Activated gamma-delta T cell (primary cell): Measurements from ENCODE around the gene GPC6.

Source experiments
- DNase-seq: peaks from one replicate; lab custom pipeline; 2025; lab: John Stamatoyannopoulos, UW

Gene GPC6

DNA sequence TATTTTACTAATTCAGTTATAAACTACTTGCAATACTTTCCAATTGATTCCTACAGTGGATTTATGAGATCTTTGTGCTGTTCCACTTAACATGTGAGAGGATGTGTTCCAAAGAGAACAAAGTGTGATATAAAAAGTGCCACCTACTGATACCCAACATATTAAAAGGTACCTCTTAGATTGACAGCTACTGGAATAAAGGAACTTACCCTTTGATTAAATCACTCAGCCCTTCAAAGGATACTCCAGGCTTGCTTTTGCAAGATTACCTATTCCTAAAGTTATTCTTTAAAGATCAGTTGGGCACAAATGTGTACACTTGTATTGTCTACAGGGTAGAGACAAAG lies 1187.0 kb downstream of the GPC6 start:
- DNase-seq, result no peak

DNA sequence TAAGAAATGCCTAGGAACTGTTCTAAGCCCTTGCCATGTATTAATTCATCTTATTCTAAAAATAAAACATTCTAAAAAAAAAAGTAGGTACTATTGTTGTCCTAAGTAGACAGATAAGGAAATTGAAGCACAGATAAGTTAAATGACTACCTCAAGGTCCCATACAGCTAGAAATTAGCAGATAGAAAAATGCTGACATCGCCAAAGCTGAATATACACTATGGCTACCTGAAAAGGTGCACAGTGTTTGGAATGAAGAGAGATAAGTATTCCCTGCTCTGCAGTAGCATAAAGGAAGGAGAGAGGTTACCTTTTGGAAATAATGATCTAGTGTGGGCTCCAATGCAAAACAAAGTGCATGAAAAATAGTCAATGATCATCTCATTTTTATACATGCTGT lies 1187.5 kb downstream of the GPC6 start:
- DNase-seq, result no peak

DNA sequence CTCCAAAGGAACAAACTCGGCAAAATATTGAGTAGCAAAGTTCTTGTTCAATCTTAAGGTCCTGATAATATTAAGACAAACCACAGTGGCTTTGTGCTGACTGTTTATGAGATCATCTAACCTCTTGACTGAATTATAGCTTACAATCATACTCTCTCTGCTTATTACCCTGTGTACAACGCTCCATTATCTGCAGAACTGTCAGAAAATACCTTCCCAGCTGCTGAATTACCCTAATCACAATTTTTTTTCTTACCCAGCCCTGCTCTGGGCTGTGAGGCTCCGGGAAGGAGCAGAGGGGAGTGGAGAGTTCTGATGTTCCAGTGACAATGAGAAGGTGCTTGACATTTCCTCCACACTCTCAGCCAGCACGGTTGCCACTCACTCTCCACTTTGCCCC lies 1188.1 kb downstream of the GPC6 start:
- DNase-seq, result no peak

DNA sequence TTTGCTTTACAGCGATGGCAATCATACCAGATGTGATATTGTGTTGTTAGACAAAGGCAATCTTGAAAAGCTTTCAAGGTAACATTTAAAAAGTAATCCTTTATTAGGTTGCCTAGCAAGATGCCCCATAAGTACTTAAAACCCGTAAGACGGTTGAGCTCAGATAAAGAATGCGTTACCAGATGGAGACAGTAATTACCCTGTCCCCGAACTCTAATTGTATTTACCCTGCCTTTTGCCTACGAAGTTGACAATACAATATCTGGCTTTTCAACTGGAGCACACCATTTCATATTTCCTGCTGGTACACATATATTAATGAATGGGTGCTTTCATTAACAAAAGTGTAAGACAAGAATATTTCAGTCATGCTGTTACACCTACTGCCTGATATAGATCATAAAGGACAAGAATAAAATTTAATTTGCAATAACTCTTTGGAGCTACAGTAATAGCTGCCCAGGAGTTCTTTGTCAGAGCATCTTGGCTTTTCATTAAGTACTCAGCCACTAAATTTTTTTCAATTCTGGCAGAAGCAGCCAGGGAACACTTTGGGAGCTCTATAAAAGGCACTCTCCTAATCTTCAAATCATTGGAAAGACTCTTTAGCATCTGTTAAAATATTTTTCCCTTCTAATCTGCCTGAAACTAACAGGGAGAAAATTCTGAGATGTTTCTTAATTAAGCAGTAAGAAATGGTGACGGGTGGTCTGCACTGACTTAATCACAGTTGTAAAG lies 1189.1 kb downstream of the GPC6 start:
- DNase-seq, result no peak

DNA sequence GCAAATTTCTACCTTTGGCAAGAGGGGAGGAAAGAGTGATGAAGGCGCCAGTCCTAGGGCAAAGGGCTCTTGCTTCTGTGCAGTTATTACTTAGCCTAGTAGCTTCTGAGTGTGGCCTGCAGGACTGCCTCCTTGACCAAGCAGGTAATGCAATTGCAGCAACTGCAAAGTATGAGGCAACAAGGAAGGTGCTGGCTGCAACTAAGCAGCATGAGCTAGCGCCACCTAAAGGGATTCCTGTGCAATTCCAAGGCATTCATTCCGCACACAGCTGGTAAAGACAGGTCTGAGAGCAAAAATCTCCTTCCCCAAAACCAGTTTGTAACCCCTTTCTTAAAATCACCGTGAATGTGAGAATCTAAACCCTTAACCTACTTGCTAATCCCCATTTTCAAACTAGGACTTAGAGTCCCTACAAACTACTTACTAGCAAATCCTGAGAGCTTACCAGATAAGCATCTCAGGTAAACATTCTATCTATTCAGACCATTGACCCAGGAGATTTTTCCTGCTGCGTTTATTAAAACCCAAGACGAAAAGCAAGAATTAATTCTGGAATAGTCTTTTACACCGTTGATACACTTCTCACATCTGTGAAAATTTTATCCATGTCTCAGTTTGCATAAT lies 1190.0 kb downstream of the GPC6 start:
- DNase-seq, result no peak

DNA sequence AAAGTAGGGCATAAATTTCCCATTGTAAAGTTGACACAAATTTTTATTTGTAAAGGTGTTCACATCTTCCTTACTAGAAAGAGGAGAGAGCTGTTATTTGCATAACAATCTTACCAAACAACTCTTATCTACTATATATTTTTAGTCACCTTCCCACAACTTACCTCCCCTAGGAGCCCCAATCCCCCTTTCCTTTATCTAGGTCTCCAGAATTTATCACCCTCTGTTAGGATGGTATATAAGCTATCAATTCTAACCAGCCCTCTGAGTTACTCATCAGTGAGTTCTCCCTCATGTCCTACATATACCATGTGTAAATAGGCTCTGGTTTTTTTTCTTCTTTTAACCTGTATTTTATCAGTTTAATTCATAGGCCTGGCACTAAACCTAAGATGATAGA lies 1190.7 kb downstream of the GPC6 start:
- no peak for DNase-seq

DNA sequence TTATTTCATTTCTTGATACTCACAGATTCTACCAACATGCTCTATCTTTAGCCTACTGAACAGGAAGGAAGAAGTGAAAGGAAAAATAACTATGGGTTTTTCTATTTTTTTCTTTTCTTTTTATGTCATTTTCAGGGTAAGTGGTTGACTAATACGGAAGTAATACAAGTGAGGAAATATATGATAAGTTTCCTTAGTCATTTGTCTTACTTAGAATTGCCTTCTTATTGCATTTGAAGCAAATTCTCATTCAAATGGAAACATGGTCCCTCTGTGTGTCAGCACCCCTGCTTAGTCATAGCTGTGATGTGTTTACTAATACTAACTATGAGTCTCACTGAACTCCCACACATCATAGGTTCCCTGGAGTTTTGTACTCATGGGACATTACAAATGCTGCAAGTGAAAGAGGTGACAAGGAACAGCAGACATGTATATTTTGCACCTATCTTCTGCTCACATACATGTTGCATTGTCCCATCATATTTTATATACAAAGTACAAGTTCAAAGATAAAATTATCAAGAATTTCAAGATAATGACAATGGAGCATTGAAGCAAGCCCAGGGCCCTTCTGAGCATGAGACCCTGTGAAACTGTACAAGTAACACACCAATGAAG lies 1192.8 kb downstream of the GPC6 start:
- no peak for DNase-seq

DNA sequence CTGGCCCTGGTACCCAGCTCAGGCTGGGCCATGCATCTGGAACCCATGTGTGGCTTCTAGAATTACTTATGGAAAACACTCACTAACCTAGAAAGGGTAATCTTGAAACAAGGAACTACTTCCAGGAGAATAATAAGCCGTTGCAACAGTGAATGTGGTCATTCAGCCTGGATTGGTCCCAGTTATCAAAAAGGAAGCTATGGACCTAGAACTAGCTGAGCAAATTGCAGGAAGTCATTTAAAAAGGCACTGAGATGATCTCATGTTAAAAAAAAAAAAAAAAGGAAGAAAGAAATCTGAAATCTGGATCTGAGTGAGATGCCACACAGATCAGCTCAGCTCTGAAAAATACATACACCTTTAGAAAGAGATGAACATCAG lies 1193.3 kb downstream of the GPC6 start:
- DNase-seq, result no peak

DNA sequence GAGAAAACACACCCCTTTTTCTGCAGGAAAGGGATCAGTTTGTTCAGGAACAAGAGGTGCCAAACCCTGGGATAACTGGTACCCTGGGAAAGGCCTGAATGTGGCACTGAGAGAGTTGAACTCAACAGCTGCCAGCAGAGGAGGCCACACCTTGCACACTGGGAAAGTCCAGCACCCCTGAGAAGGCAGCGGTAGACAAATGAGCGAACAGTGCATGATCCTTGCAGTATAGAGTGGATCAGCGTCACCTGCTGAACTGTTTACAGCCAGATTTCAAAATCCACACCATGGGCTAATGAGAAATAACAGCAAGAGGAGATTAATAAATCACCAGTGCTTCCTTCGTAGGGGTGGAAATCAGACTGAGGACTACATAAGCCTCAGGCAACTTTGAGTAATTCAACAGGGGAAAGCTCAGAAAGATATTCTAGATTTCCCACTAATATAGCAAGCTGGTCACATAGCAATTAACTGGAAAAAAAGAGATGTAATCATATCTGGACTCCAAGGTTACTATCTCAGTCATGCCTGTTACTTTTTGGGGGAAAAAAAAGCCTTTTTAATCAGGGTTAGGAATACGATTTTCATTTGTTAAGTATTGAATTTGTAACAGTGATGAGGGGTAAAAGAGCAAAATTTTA lies 1200.8 kb downstream of the GPC6 start:
- DNase-seq, result no peak

DNA sequence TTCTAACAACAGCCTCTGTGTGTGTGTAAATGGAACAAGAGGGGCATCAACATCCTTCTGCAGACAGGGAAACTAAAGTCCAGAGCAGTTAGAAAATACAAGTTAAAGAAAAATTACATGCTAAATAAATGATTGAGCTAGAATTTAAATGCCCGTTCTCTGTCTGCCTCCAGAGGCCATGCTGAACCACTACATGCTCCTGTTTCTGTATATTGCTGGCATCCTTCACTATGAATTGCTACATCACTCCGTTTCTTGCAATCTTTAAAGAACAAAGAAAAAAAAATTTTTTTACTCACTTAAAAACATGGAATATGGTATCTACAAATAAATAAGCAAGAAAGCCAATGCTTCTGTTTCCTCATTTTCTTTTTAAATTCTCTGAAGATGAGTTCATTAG lies 1205.0 kb downstream of the GPC6 start:
- no peak for DNase-seq

DNA sequence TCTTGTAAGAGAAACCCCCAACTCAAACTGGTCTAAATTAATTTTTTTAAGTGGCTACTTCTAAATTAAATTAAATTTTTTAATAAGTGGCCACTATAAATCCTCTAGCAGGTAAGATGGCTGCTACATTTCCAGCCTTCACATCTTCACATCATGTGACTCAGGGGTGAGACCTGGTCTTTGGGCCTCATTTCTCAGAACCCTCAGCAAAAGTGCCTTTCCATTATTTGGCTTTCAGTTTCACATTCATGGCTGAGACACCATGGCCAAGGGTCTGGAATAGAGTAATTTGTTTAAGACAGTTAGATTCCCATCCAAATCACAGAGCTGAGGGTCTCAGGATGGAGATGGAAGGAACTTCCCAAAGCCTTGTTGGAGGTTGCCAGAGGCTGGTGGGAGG lies 1205.4 kb downstream of the GPC6 start:
- no peak for DNase-seq

DNA sequence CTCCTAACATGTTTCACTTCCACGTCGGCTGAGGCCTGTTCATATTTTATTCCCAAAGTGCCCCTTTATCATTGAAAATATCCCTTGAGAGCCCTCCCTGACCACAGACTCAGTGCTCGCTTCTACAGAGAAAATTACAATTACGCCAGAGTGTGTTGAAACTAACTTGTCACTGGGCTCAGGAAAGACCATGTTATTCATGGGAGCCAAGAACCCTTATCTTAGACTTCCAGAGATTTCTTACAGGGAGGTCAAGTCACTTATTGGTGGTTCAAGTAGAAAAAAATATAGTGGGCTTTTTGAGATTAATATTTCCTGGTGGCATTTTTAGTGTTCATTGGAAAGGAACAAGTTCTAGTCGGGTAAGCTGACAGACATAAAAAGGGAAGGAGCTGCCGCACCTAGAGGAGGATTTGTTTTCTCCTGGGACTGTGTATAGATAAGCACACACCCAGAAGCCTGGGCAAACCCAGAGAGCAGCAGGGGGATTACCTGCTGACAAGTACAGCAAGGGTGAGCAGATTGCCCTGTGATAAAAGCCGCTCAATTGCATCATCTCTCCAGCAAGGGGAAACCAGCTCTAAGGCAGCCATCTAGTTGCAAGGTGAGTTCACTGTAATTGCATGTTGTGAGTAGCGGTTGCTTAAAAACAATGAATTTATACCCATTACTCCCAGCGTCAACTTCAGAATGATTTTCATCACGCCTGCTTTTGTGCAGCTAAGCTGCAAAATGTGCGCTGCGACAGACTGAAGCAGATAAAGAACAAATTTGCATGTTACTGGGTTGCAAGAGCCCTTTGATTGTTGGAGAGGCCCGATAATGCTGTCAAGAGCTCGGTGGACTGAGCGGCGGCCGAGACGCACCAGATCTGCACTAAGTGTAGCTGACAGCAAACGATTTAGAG lies 1206.7 kb downstream of the GPC6 start:
- no peak for DNase-seq

DNA sequence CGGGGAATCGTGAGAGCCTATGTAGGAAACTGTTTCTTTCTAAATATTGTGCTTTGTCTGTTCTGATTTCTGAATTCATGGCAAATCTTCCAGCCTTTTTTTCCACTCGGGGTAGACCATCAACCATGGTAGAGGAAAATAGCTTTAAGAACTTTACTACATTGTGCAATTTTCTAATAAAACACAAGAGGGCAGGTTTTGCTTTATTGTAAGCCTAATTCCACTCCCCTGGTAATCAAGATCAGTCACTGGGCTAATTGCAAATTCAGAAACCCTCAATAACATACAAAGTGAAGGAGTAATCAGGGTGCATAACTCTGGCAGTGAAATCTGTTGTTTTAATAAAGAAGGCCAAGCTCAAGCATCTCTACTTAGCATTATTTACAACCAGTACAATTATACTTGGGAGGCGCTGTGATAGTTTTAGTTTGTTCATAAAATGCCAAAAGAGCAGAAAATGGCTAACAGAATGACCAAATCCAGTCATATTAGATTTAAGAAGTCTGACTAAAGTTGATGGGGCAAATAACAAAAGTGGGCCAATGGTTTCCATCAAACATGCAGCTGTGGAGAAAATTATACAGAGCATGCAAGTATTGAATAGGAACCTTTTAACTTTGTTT lies 1209.1 kb downstream of the GPC6 start:
- DNase-seq, result no peak

DNA sequence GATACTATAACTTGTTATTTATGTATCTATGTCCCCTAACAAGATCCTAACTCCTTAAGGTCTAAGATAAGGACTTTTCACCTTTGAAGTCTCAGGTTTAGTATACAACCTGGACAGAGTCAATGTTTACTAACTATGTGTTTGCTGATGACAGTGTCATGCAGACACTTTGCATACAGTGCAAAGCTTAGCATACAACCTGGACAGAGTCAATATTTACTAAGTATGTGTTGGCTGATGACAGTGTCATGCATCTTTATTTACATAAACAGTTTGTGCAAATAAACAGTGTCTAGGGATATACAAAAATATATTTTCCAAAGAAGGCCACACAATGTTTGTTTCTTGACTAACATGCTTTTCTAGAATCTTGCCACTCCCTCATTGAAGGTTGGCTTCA lies 1218.2 kb downstream of the GPC6 start:
- no peak for DNase-seq

DNA sequence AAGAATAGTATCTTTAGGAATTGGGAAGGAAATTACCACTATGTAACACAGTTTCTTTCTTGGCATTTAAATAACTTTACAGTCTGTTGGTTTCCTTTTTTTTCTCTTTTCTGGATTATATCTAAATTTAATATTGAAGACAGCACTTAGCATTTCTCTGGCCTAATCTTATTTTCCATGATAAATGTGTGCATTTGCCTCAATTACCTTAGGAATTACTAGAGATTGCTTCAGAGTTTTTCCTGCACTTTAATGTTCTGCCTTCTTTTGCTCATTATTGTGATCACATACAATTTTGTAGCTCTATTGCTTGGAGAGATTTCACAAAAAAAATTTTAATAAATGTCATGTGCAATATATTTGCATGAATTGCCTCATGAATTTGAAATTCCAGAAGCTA lies 1227.7 kb downstream of the GPC6 start:
- DNase-seq, result no peak

DNA sequence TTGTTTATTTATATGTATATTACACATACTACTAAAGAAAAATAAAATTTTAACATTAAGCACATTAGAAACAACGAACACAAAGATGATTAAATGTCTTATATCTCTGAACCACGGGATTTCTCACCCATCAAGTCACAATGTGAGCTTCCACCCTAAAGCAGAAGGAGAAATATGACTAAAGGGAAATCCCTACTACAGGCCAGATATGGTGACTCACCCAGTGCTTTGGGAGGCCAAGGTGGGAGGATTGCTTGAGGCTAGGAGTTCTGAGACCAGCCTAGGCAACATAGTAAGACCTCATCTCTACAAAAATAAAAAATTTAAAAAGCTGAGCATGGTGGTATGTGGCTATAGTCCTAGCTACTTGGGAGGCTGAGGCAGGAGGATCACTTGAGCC lies 1228.3 kb downstream of the GPC6 start:
- DNase-seq, result no peak

DNA sequence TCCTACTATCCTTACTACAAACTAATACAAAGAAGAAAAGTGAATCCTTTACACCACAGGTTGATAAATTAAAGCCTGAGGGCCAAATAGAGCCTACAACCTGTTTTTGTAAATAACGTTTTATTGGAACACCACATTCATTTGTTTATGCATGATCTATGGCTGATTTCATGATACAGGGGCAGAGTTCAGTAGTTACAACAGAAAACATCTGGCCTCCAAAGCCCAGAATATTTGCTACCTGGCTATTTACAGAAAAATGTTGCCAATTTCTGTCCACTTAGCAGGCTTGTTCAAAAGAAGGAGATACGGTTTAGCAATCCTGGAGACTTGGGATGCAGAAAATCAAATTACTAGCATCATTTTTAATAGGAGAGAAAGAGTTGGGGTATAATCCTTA lies 1228.8 kb downstream of the GPC6 start:
- DNase-seq, result no peak
